IMR-90 (cell line): ENCODE results near the gene TTC39C. TPM values are rescaled to one million over a fixed set of nuclear protein-coding genes. Genes with fewer than 3 reads are reported as not detected.

Source experiments
- ATAC-seq: fragments of 200-7000 bp; cut with Tn5 transposase; 2 replicates; pipeline ENCODE4 v1.9.1; 2020; ENCODE audit warnings: low read depth, mild to moderate bottlenecking, moderate library complexity
- BruUV-seq: library from RNA; stranded (reverse); fragments of 400-500 nt; replicated peaks from 2 replicates; lab custom pipeline; 2021; lab: Mats Ljungman, UMichigan
- CTCF ChIA-PET: fragments of 300-600 bp; formaldehyde crosslinking; extraction: SDS; loops from one replicate; lab custom pipeline; 2021; ENCODE audit warnings: antibody characterized with exemption; lab: Yijun Ruan, JAX
- POLR2A ChIA-PET: fragments of 300-600 bp; sonication (Branson Sonifier 250); formaldehyde crosslinking; loops from one replicate; lab custom pipeline; 2022; ENCODE audit warnings: antibody characterized with exemption; ENCODE audit not compliant: unreplicated experiment; lab: Charles Lee
- DNase-seq: peaks from one replicate; pipeline ENCODE4 v3.0.0; 2013
- H2AFZ ChIP-seq: replicated peaks from 2 replicates; pipeline ENCODE3; 2013; ENCODE audit warnings: low read length, mild to moderate bottlenecking; ENCODE audit not compliant: poor library complexity
- H2AK5ac ChIP-seq: 2 replicates; pipeline ENCODE4 v1.6.1; 2013; ENCODE audit warnings: low read depth, low read length, inconsistent platforms
- H2AK9ac ChIP-seq: replicated peaks from 2 replicates; pipeline ENCODE3; 2013; ENCODE audit warnings: mild to moderate bottlenecking, low read depth, low read length, moderate library complexity; ENCODE audit not compliant: poor library complexity
- H2BK120ac ChIP-seq: 2 replicates; pipeline ENCODE4 v1.6.1; 2013; ENCODE audit warnings: low read depth, low read length, inconsistent platforms
- H2BK15ac ChIP-seq: 3 replicates; pipeline ENCODE4 v1.6.1; 2013; ENCODE audit warnings: low read depth, low read length, inconsistent platforms
- H2BK20ac ChIP-seq: 2 replicates; pipeline ENCODE4 v1.6.1; 2013; ENCODE audit warnings: low read depth, mild to moderate bottlenecking, inconsistent platforms, low read length, moderate library complexity
- H2BK5ac ChIP-seq: 2 replicates; pipeline ENCODE4 v1.6.1; 2013; ENCODE audit warnings: mild to moderate bottlenecking, low read depth, low read length, inconsistent platforms; ENCODE audit not compliant: poor library complexity, severe bottlenecking
- H3K14ac ChIP-seq: replicated peaks from 2 replicates; pipeline ENCODE4 v1.6.1; 2013; ENCODE audit warnings: low read depth, low read length, inconsistent platforms
- H3K18ac ChIP-seq: 2 replicates; pipeline ENCODE4 v1.6.1; 2013; ENCODE audit warnings: low read depth, low read length, control low read depth
- H3K23ac ChIP-seq: 2 replicates; pipeline ENCODE4 v1.6.1; 2013; ENCODE audit warnings: low read depth, low read length, inconsistent platforms
- H3K27ac ChIP-seq: 2 replicates; pipeline ENCODE4 v1.5.1; 2013; ENCODE audit warnings: mild to moderate bottlenecking, control low read depth, low read length; ENCODE audit not compliant: insufficient read depth
- H3K27me3 ChIP-seq: 2 replicates; pipeline ENCODE4 v1.6.1; 2013; ENCODE audit warnings: low read length; ENCODE audit not compliant: control insufficient read depth, insufficient read depth
- H3K36me3 ChIP-seq: 2 replicates; pipeline ENCODE4 v1.6.1; 2013; ENCODE audit warnings: low read length, mixed read lengths; ENCODE audit not compliant: control insufficient read depth, insufficient read depth
- H3K4ac ChIP-seq: 2 replicates; pipeline ENCODE4 v1.6.1; 2013; ENCODE audit warnings: low read depth, low read length, inconsistent platforms
- H3K4me1 ChIP-seq: 2 replicates; pipeline ENCODE4 v1.6.1; 2013; ENCODE audit warnings: low read length, mixed read lengths; ENCODE audit not compliant: control insufficient read depth, insufficient read depth
- H3K4me2 ChIP-seq: 2 replicates; pipeline ENCODE4 v1.6.1; 2013; ENCODE audit warnings: low read depth, mild to moderate bottlenecking, control low read depth, low read length, moderate library complexity
- H3K4me3 ChIP-seq: 2 replicates; pipeline ENCODE4 v1.5.1; 2013; ENCODE audit warnings: low read depth, mild to moderate bottlenecking, control low read depth, low read length, moderate library complexity; ENCODE audit not compliant: insufficient read depth
- H3K56ac ChIP-seq: 2 replicates; pipeline ENCODE4 v1.6.1; 2013; ENCODE audit warnings: low read length, inconsistent platforms; ENCODE audit not compliant: insufficient read depth; ENCODE audit errors: extremely low read depth
- H3K79me1 ChIP-seq, 2 experiments: 2 replicates each; pipeline ENCODE4 v1.6.1; 2013; ENCODE audit warnings: low read length in 2 of 2, inconsistent platforms in 1 of 2, low read depth in 1 of 2
- H3K9ac ChIP-seq: 2 replicates; pipeline ENCODE4 v1.6.1; 2013; ENCODE audit warnings: low read depth, low read length, control low read depth
- H3K9me1 ChIP-seq: 2 replicates; pipeline ENCODE4 v1.6.1; 2013; ENCODE audit warnings: low read length, inconsistent platforms; ENCODE audit not compliant: insufficient read depth
- H3K9me3 ChIP-seq: 2 replicates; pipeline ENCODE4 v1.6.1; 2013; ENCODE audit warnings: low read length; ENCODE audit not compliant: control insufficient read depth, insufficient read depth
- H4K20me1 ChIP-seq: 2 replicates; pipeline ENCODE4 v1.6.1; 2013; ENCODE audit warnings: low read length, inconsistent platforms; ENCODE audit not compliant: insufficient read depth
- H4K5ac ChIP-seq: 2 replicates; pipeline ENCODE4 v1.6.1; 2013; ENCODE audit warnings: mild to moderate bottlenecking, low read depth, low read length, control low read depth
- H4K8ac ChIP-seq, 2 experiments: 2 replicates each; pipeline ENCODE4 v1.6.1; 2013; ENCODE audit warnings: low read depth in 2 of 2, low read length in 2 of 2, control low read depth in 1 of 2, inconsistent platforms in 1 of 2
- H4K91ac ChIP-seq: 2 replicates; pipeline ENCODE4 v1.6.1; 2013; ENCODE audit warnings: low read depth, low read length, inconsistent platforms; ENCODE audit not compliant: insufficient read depth
- BHLHE40 ChIP-seq: fragments of 150-350 bp; IDR thresholded peaks from 2 replicates; pipeline ENCODE4 v1.6.1; 2016; ENCODE audit warnings: mild to moderate bottlenecking, low read depth, low read length
- CHD1 ChIP-seq: IDR thresholded peaks from 2 replicates; pipeline ENCODE4 v1.6.1; 2012; ENCODE audit warnings: low read depth, low read length, improper control_type of control experiment
- ELK1 ChIP-seq: fragments of 150-350 bp; IDR thresholded peaks from 2 replicates; pipeline ENCODE4 v1.6.1; 2016; ENCODE audit warnings: low read depth, mild to moderate bottlenecking, low read length, moderate library complexity, borderline replicate concordance
- MXI1 ChIP-seq: IDR thresholded peaks from 2 replicates; pipeline ENCODE4 v1.6.1; 2012; ENCODE audit warnings: low read depth, mild to moderate bottlenecking, low read length, moderate library complexity, borderline replicate concordance
- RAD21 ChIP-seq: IDR thresholded peaks from 2 replicates; pipeline ENCODE4 v1.6.1; 2012; ENCODE audit warnings: low read length, improper control_type of control experiment
- USF2 ChIP-seq: fragments of 150-350 bp; IDR thresholded peaks from 2 replicates; pipeline ENCODE4 v1.6.1; 2017; ENCODE audit warnings: mild to moderate bottlenecking, antibody characterized with exemption, low read length, low read depth
- WGBS, 2 experiments: methylation state at CpG; one replicate each; pipeline versions ENCODE4 v1.1.5 to v1.1.7; 2013; ENCODE audit warnings: missing lambda C conversion rate in 2 of 2; ENCODE audit not compliant: insufficient read length in 1 of 2; ENCODE audit errors: extremely low coverage in 2 of 2; 5-methylcytosine and 5-hydroxymethylcytosine counted together
- dilution Hi-C: fragments of 300-500 bp; cut with HindIII; formaldehyde crosslinking; loops from one replicate; pipeline ENCODE4 v1.14.3; 2018; ENCODE audit warnings: low sequenced_read_pairs; ENCODE audit not compliant: unreplicated experiment
- in situ Hi-C: fragments of 300-500 bp; cut with MboI; formaldehyde crosslinking; loops from 3 replicates; pipeline ENCODE4 v1.14.3; 2019; ENCODE audit warnings: low sequenced_read_pairs, inconsistent platforms, mixed read lengths
- intact Hi-C: fragments of 100-400 bp; cut with micrococcal nuclease; formaldehyde crosslinking; loops from 2 replicates; pipeline ENCODE4 v1.10.0; 2022
- polyA plus RNA-seq, 3 experiments: library from polyadenylated mRNA; depleted of rRNA; stranded (reverse); fragments of >200 nt; gene quantifications; 2 replicates each; pipeline ENCODE4 v1.2.3, GENCODE V29; 2012; ENCODE audit warnings: low replicate concordance in 1 of 3
- total RNA-seq: library from RNA; depleted of rRNA; stranded (reverse); fragments of >200 nt; gene quantifications from 2 replicates; pipeline ENCODE4 v1.2.3, GENCODE V29; 2012

Gene TTC39C
- total and polyA plus RNA-seq, 2 of the 4 experiments (the other 2 are of a cell fraction) = 8.0 to 20.8 TPM

GRCh38 chr18:24103320-24104021 lies 88.9 kb downstream of the TTC39C start:
- H4K20me1 ChIP-seq = no peaks in the 10 kb centered on the region
- CTCF ChIA-PET = no interaction called here
- H3K4me2 ChIP-seq = no peak overlapping the region
- WGBS, 2 experiments = 100% methylated on average over 2 of the region's 6 CpGs; no CpG with 5 or more reads in 1 of the 2 experiments
- H3K4me1 ChIP-seq = no peaks in the 10 kb centered on the region
- H3K9me1 ChIP-seq = peaks cover 7% of the 10 kb centered on the region; the same call in 1 of the 2 replicates
- no TSS peak for BruUV-seq
- no peak overlapping the region for H4K91ac ChIP-seq
- H2BK20ac ChIP-seq = no peak overlapping the region
- no peak overlapping the region for H3K4ac ChIP-seq
- H3K56ac ChIP-seq = no peak overlapping the region
- dilution Hi-C loops = no loop called here
- H2BK120ac ChIP-seq = no peak overlapping the region
- no peak overlapping the region for H2AK9ac ChIP-seq
- H4K5ac ChIP-seq = no peak overlapping the region
- H4K8ac ChIP-seq = no peak overlapping the region
- no peak overlapping the region for H3K14ac ChIP-seq
- no peaks in the 10 kb centered on the region for H3K27me3 ChIP-seq
- H3K18ac ChIP-seq = no peak overlapping the region
- no peak overlapping the region for H2AK5ac ChIP-seq
- no peak overlapping the region for H3K4me3 ChIP-seq
- H3K9me3 ChIP-seq = peaks cover 2% of the 10 kb centered on the region
- intact Hi-C loops = no loop called here
- no peaks in the 10 kb centered on the region; a peak in 1 of 4 replicates for H3K79me1 ChIP-seq
- peaks cover 10% of the 10 kb centered on the region for H3K36me3 ChIP-seq
- no peak overlapping the region for H3K27ac ChIP-seq
- in situ Hi-C loops = no loop called here
- H2AFZ ChIP-seq = no peak overlapping the region
- TF ChIP-seq USF2 = no peak
- TF ChIP-seq ELK1 = no peak
- TF ChIP-seq RAD21 = no peak
- TF ChIP-seq BHLHE40 = no peak
- TF ChIP-seq MXI1 = no peak
- TF ChIP-seq CHD1 = no peak
- POLR2A ChIA-PET = no interaction called here
- DNase-seq = peak; percentile 11
- H2BK15ac ChIP-seq = no peak overlapping the region
- no peak overlapping the region for H3K23ac ChIP-seq
- no peak for ATAC-seq
- no peak overlapping the region for H2BK5ac ChIP-seq
- no peak overlapping the region for H3K9ac ChIP-seq
